Neutrophil (primary cell): Measurements from ENCODE around the gene KIAA1671.

Experiments
- H3K27ac ChIP-seq: fragments of 200-600 bp; sonication (generic); 2 replicates; pipeline ENCODE4 v1.5.1; 2016; ENCODE audit warnings: mild to moderate bottlenecking, moderate library complexity
- H3K27me3 ChIP-seq: fragments of 200-600 bp; sonication (generic); 2 replicates; pipeline ENCODE4 v1.6.0; 2016; ENCODE audit warnings: mild to moderate bottlenecking
- H3K36me3 ChIP-seq: fragments of 200-600 bp; sonication (generic); 2 replicates; pipeline ENCODE4 v1.5.1; 2017
- H3K4me1 ChIP-seq, 2 experiments: fragments of 200-600 bp in 1 of 2; sonication (generic) in 1 of 2; 1 replicate in 1 of 2; 2 replicates in 1 of 2; pipeline versions ENCODE4 v1.5.1 to v1.6.1; 2013 to 2016; ENCODE audit warnings: low read depth in 1 of 2, low read length in 1 of 2, mild to moderate bottlenecking in 1 of 2, moderate library complexity in 1 of 2; ENCODE audit not compliant: control insufficient read depth in 1 of 2, insufficient read depth in 1 of 2
- H3K4me3 ChIP-seq, 2 experiments: fragments of 200-600 bp in 1 of 2; sonication (generic) in 1 of 2; 1 replicate in 1 of 2; 2 replicates in 1 of 2; pipeline ENCODE4 v1.5.1; 2013 to 2016; ENCODE audit warnings: low read depth in 1 of 2, low read length in 1 of 2, mild to moderate bottlenecking in 1 of 2, moderate library complexity in 1 of 2
- H3K9me3 ChIP-seq: fragments of 200-600 bp; sonication (generic); 2 replicates; pipeline ENCODE4 v1.5.1; 2016
- TF ChIP-seq, protein P1 (sequence below): fragments of 200-600 bp; sonication (generic); IDR thresholded peaks from 2 replicates; pipeline ENCODE4 v1.5.1; 2016; ENCODE audit warnings: antibody characterized with exemption

Gene KIAA1671

DNA sequence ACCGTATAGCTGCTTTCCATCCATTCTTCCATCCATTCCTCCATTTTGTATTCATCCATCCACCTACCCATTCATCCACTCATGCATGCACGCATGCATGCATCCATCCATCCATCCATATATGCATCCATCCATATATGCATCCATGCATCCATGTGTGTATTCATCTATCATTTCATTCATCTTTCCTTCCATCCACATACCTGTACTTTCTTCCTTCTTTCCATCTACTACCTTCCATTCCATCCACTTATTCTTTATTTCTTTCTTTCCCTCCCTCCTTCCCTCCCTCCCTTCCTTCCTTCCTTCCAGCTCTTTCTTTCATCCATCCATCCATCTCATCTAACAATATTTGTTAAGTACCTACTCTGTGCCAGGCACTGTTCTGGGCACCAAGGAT lies 19.9 kb downstream of the KIAA1671 start:
- Histone ChIP-seq H3K4me3 (no peak overlapping the region), H3K27me3 (no peaks in the 10 kb centered on the region), H3K27ac (no peak overlapping the region), H3K4me1 (no peaks in the 10 kb centered on the region), H3K9me3 (no peaks in the 10 kb centered on the region), H3K36me3 (no peaks in the 10 kb centered on the region)
- TF ChIP-seq, protein P1, sequence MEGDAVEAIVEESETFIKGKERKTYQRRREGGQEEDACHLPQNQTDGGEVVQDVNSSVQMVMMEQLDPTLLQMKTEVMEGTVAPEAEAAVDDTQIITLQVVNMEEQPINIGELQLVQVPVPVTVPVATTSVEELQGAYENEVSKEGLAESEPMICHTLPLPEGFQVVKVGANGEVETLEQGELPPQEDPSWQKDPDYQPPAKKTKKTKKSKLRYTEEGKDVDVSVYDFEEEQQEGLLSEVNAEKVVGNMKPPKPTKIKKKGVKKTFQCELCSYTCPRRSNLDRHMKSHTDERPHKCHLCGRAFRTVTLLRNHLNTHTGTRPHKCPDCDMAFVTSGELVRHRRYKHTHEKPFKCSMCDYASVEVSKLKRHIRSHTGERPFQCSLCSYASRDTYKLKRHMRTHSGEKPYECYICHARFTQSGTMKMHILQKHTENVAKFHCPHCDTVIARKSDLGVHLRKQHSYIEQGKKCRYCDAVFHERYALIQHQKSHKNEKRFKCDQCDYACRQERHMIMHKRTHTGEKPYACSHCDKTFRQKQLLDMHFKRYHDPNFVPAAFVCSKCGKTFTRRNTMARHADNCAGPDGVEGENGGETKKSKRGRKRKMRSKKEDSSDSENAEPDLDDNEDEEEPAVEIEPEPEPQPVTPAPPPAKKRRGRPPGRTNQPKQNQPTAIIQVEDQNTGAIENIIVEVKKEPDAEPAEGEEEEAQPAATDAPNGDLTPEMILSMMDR, result no peak

DNA sequence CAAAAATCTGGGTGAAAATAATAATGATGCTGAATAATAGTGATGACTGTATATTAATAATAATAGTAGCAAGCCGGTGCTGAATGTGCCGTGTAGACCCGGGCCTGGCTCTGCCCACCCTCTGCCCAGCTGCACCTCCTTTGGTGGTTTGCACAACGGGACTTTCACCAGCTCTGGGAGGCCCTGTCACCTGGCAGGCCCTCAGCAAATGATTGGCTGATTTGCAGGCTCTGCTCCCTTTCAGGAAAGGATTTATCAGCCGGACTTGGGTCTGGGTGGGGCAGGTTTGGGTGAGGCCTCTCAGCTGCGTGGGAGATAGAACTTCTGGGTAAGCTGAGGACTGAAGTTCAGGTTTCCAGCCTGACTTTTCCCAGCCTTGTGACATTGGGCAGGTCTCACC lies 21.4 kb downstream of the KIAA1671 start:
- TF ChIP-seq, protein P1, result no peak
- no peaks in the 10 kb centered on the region for H3K36me3 ChIP-seq
- H3K4me3 ChIP-seq, result no peak overlapping the region
- no peak overlapping the region for H3K27ac ChIP-seq
- no peaks in the 10 kb centered on the region for H3K4me1 ChIP-seq
- no peaks in the 10 kb centered on the region for H3K27me3 ChIP-seq
- no peaks in the 10 kb centered on the region for H3K9me3 ChIP-seq

DNA sequence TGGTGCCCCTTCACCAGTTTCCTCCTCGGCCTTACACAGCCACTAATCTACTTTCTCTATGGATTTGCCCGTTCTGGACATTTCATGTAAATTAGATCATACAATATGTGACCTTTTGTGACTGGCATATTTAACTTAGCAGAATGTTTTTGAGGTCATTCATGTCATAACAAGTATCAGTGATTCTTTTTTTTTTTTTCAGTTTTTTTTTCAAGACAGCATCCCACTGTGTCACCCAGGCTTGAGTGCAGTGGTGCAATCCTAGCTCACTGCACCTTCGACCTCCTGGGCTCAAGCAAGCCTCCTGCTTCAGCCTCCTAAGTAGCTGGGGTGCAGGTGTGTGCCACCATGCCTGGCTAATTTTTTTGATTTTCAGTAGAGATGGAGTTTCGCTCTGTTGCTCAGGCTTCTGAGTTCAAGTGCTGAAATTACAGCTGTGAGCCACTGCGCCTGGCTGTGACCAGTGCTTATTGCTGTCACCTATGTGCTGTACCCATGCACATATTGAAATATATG lies 22.7 kb downstream of the KIAA1671 start:
- H3K27me3 ChIP-seq, result no peaks in the 10 kb centered on the region
- H3K4me1 ChIP-seq, result no peaks in the 10 kb centered on the region
- H3K27ac ChIP-seq, result no peak overlapping the region
- H3K9me3 ChIP-seq, result no peaks in the 10 kb centered on the region
- no peak overlapping the region for H3K4me3 ChIP-seq
- TF ChIP-seq, protein P1, result no peak
- no peaks in the 10 kb centered on the region for H3K36me3 ChIP-seq

DNA sequence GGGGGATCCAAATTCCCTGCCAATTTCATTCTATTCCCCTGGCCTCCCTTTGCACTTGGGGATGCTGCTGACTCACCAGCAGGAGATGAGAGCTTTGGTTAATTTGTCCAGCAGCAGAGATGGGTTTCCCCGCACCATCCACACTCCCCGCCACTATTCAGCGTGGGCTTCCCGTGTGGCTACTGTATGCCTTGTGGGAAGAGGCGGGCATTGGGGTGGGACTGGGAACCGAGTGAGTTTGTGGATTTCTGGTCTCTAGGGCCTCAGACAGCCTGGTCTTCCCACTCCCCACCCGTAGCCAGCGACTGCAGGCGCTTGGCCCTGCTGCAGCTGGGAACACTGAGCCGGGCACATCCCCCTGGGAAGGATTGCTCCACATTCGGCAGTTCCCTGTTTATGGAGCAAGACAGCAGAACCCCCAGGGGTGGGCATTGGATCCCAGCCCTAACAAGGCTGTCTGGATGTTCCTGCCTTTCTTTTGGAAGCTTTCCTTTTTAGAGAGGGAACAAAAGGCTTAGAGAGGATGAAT lies 23.4 kb downstream of the KIAA1671 start:
- Histone ChIP-seq H3K36me3 (no peaks in the 10 kb centered on the region), H3K27ac (no peak overlapping the region), H3K27me3 (no peaks in the 10 kb centered on the region), H3K9me3 (no peaks in the 10 kb centered on the region), H3K4me1 (no peaks in the 10 kb centered on the region), H3K4me3 (no peak overlapping the region)
- TF ChIP-seq, protein P1, result no peak

DNA sequence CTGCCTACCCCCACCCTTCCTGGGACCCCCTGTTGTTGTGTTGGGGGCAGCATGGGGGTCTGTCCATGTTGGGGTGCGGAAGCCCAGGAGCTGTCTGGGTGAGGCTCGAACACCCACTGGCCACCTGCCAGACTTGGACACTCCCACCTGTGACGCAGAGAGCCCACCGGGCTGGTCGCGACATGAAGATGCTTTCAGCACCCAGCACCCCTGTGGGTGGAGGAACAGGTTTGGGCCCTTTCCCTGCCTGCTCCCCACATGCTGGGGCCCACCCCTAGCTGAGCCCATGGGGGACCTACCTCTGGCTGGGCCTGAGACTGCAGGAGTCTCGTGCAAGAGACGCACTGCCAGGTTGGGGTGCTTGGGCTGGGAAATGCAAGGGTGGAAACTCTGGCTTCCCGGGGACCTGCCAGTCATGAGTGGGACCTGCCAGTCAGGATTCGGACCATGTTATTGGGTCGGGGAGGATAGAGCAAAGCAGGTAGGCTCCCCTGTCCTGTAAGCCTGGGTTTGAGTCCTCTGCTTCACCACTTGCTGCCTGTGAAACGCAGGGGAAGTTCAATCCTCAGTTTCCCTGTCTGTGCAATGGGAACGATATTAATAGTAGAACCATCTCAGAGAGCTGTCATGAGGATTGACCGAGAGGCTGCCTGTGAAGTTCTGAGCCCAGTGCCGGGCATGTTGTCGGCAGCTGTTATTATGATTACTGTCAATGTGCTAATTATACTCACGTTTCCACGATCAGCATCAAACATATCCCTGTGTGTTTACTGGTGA lies 24.1 kb downstream of the KIAA1671 start:
- TF ChIP-seq, protein P1, result no peak
- Histone ChIP-seq H3K36me3 (no peaks in the 10 kb centered on the region), H3K4me1 (no peaks in the 10 kb centered on the region), H3K4me3 (no peak overlapping the region), H3K9me3 (no peaks in the 10 kb centered on the region), H3K27me3 (no peaks in the 10 kb centered on the region), H3K27ac (no peak overlapping the region)
